HepG2 (cell line): ENCODE results near the gene CDC37L1. TPM values are rescaled to one million over a fixed set of nuclear protein-coding genes. Genes with fewer than 3 reads are reported as not detected.

ENCODE experiments used
- AHDC1 ChIP-seq: sonication (generic); formaldehyde crosslinking; IDR thresholded peaks from 2 replicates; pipeline ENCODE4 v1.5.1; 2020; ENCODE audit warnings: mild to moderate bottlenecking, missing genetic modification reagents, borderline replicate concordance
- ATM ChIP-seq: fragments of 450-650 bp; IDR thresholded peaks from 2 replicates; pipeline ENCODE4 v1.7.1; 2017; ENCODE audit warnings: mild to moderate bottlenecking, borderline replicate concordance
- BRCA1 ChIP-seq: sonication (generic); formaldehyde crosslinking; IDR thresholded peaks from 2 replicates; pipeline ENCODE4 v1.4.0; 2020; ENCODE audit warnings: missing genetic modification reagents
- CC2D1A ChIP-seq: sonication (generic); formaldehyde crosslinking; IDR thresholded peaks from 2 replicates; pipeline ENCODE4 v1.8.1; 2023; ENCODE audit warnings: mild to moderate bottlenecking, missing genetic modification reagents
- ERF ChIP-seq: IDR thresholded peaks from 2 replicates; pipeline ENCODE4 v1.6.1; 2018; ENCODE audit warnings: missing biosample characterization, missing genetic modification reagents
- HDAC6 ChIP-seq: fragments of 200-600 bp; sonication (generic); IDR thresholded peaks from 2 replicates; pipeline ENCODE4 v1.7.0; 2017; ENCODE audit warnings: mild to moderate bottlenecking, antibody characterized with exemption, low read length, low read depth
- HNRNPL ChIP-seq: fragments of 200-400 bp; formaldehyde crosslinking; IDR thresholded peaks from 2 replicates; pipeline ENCODE4 v1.6.1; 2017; ENCODE audit warnings: mild to moderate bottlenecking, low read depth, low read length
- HNRNPLL ChIP-seq: fragments of 200-400 bp; formaldehyde crosslinking; IDR thresholded peaks from 2 replicates; pipeline ENCODE4 v1.6.1; 2017; ENCODE audit warnings: mild to moderate bottlenecking, low read depth, low read length; ENCODE audit not compliant: poor library complexity, severe bottlenecking
- HOXA5 ChIP-seq: sonication (generic); formaldehyde crosslinking; IDR thresholded peaks from 2 replicates; pipeline ENCODE4 v1.4.0; 2020; ENCODE audit warnings: missing genetic modification reagents
- MAF1 ChIP-seq: sonication (generic); formaldehyde crosslinking; IDR thresholded peaks from 2 replicates; pipeline ENCODE4 v1.5.0; 2020; ENCODE audit warnings: missing genetic modification reagents, borderline replicate concordance
- MBNL3 ChIP-seq: fragments of 250-450 bp; sonication (Bioruptor Pico); conservative IDR thresholded peaks from 2 replicates; pipeline ENCODE4 v1.8.0; 2022; ENCODE audit warnings: mild to moderate bottlenecking, inconsistent platforms
- NBN ChIP-seq: fragments of 450-650 bp; conservative IDR thresholded peaks from 2 replicates; pipeline ENCODE4 v1.6.1; 2017
- NR2F2 ChIP-seq: IDR thresholded peaks from 2 replicates; pipeline ENCODE4 v1.6.1; 2012; ENCODE audit warnings: low read depth, inconsistent platforms, borderline replicate concordance
- RFX5 ChIP-seq: IDR thresholded peaks from 2 replicates; pipeline ENCODE4 v1.6.1; 2011; ENCODE audit warnings: low read depth, low read length, improper control_type of control experiment
- SAP130 ChIP-seq: IDR thresholded peaks from 2 replicates; pipeline ENCODE4 v1.6.1; 2016; ENCODE audit warnings: low read depth
- SIX1 ChIP-seq: sonication (generic); formaldehyde crosslinking; IDR thresholded peaks from 2 replicates; pipeline ENCODE4 v1.4.0; 2020; ENCODE audit warnings: missing genetic modification reagents, borderline replicate concordance
- UBTF ChIP-seq: sonication (generic); formaldehyde crosslinking; IDR thresholded peaks from 2 replicates; pipeline ENCODE4 v1.4.0; 2020; ENCODE audit warnings: mild to moderate bottlenecking, missing genetic modification reagents
- ZNF513 ChIP-seq: sonication (generic); formaldehyde crosslinking; conservative IDR thresholded peaks from 2 replicates; pipeline ENCODE4 v1.5.0; 2020; ENCODE audit warnings: missing genetic modification reagents
- ZNF580 ChIP-seq: IDR thresholded peaks from 2 replicates; pipeline ENCODE4 v1.6.1; 2016; ENCODE audit warnings: low read depth, borderline replicate concordance
- ZNF850 ChIP-seq: sonication (generic); formaldehyde crosslinking; conservative IDR thresholded peaks from 2 replicates; pipeline ENCODE4 v1.9.0; 2021; ENCODE audit warnings: mild to moderate bottlenecking, missing genetic modification reagents
- polyA plus RNA-seq, 8 experiments: library from polyadenylated mRNA; depleted of rRNA in 3 of 8; stranded (reverse) in 7 of 8; unstranded in 1 of 8; fragments of >200 nt; fragmentation: Illumina TruSeq in 4 of 8; extraction: Trizol in 4 of 8; gene quantifications; 2 replicates each; pipeline versions ENCODE4 v1.2.1 to v1.2.3, GENCODE V29; 2011 to 2016; ENCODE audit warnings: low read depth in 4 of 8, missing spikeins in 1 of 8, mixed read lengths in 1 of 8; ENCODE audit not compliant: insufficient read depth in 1 of 8
- total RNA-seq, 5 experiments: library from RNA; depleted of rRNA; stranded (reverse); fragments of >200 nt; fragmentation: Illumina TruSeq; extraction: Trizol; gene quantifications; 2 replicates each; pipeline ENCODE4 v1.2.3, GENCODE V29; 2016; ENCODE audit warnings: low read depth in 1 of 5

Gene CDC37L1
- total and polyA plus RNA-seq, 2 of the 13 experiments (the other 11 are each of a cell fraction or from before 2014, with no cell fraction given) = 5.5 to 17.0 TPM

DNA sequence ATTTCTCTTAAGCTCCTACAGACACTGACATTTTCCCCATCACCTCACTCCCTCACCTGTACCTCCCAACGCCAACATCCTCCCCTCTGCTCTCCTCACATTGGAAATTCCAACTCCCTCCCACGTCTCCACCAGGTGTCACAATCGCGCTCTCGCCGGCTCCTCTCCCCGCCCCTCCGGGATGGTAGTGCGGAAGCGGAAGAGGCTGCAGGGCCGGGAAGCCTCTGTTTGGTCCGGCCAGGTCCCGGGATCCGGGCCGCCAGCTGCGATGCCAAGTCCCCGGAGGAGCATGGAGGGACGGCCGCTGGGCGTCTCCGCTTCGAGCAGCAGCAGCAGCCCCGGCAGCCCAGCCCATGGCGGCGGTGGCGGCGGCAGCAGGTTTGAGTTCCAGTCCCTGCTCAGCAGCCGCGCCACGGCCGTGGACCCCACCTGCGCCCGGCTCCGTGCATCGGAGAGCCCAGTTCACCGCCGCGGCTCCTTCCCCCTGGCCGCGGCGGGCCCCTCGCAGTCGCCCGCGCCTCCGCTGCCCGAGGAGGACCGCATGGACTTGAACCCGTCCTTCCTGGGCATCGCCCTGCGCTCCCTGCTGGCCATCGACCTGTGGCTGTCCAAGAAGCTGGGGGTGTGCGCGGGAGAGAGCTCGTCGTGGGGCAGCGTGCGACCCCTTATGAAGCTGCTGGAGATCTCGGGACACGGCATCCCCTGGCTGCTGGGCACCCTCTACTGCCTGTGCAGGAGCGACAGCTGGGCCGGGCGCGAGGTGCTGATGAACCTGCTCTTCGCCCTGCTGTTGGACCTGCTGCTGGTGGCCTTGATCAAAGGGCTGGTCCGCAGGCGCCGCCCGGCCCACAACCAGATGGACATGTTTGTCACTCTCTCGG lies 17.0 kb upstream of the CDC37L1 start, which contains the start of gene PLPP6 (continued):
- no peak for TF ChIP-seq NBN
- TF ChIP-seq UBTF (CRISPR knock-in tag) = peak; percentile 97
- no peak for TF ChIP-seq ATM
- TF ChIP-seq MBNL3 (CRISPR knock-in tag) = no peak
- 0 out of 2 replicates have a peak, but pooled peaks have one; percentile 20 for TF ChIP-seq BRCA1 (CRISPR knock-in tag)
- TF ChIP-seq SAP130 (CRISPR knock-in tag) = peak; percentile 96
- no peak for TF ChIP-seq SIX1
- TF ChIP-seq MAF1 (CRISPR knock-in tag) = 0 out of 2 replicates have a peak, but pooled peaks have one; percentile 47
- TF ChIP-seq NR2F2 = no peak
- no peak for TF ChIP-seq CC2D1A (CRISPR knock-in tag)
- no peak for TF ChIP-seq ZNF513
- peak; percentile 17; the same call in 1 of the 2 replicates for TF ChIP-seq RFX5
- peak; percentile 88 for TF ChIP-seq ERF (CRISPR knock-in tag)
- TF ChIP-seq HNRNPL = peak; percentile 75; the same call in 1 of the 2 replicates
- TF ChIP-seq HDAC6 = no peak
- peak; percentile 72 for TF ChIP-seq HNRNPLL
- TF ChIP-seq ZNF580 (CRISPR knock-in tag) = peak; percentile 90
- TF ChIP-seq HOXA5 (CRISPR knock-in tag) = peak; percentile 82; the same call in 1 of the 2 replicates
- peak; percentile 75 for TF ChIP-seq AHDC1
- peak; percentile 88; the same call in 1 of the 2 replicates for TF ChIP-seq ZNF850 (CRISPR knock-in tag)
